C4-2B (cell line): ENCODE measurements around the gene L3MBTL1.

Experiments used
- ZFX ChIP-seq: fragments of 450-650 bp; IDR thresholded peaks from 2 replicates; pipeline ENCODE4 v1.6.1; 2017
- TF ChIP-seq, protein P1 (sequence below): fragments of 450-650 bp; conservative IDR thresholded peaks from 2 replicates; pipeline ENCODE4 v1.5.1; 2017; ENCODE audit warnings: mild to moderate bottlenecking

DNA sequence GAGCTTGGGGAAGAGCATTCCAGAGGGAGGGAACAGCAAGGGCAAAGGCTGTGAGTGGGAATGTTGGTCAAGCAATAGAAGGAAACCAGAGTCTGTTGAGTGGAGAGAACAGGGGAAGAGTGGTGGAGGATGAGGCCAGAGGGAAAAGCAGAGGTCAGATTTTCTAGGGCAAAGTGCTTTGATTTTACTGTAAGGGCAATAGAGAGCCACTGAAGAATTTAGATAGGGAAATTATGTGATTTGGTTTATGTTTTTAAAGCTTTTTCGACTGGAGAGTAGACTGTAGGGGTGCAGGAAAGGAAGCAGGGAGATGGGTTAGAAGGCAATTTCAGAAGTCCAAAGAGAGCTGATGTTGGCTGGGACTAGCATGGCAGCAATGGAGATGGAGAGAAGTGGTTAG lies 4.4 kb downstream of the L3MBTL1 start:
- TF ChIP-seq, protein P1, sequence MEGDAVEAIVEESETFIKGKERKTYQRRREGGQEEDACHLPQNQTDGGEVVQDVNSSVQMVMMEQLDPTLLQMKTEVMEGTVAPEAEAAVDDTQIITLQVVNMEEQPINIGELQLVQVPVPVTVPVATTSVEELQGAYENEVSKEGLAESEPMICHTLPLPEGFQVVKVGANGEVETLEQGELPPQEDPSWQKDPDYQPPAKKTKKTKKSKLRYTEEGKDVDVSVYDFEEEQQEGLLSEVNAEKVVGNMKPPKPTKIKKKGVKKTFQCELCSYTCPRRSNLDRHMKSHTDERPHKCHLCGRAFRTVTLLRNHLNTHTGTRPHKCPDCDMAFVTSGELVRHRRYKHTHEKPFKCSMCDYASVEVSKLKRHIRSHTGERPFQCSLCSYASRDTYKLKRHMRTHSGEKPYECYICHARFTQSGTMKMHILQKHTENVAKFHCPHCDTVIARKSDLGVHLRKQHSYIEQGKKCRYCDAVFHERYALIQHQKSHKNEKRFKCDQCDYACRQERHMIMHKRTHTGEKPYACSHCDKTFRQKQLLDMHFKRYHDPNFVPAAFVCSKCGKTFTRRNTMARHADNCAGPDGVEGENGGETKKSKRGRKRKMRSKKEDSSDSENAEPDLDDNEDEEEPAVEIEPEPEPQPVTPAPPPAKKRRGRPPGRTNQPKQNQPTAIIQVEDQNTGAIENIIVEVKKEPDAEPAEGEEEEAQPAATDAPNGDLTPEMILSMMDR, result no peak
- no peak for TF ChIP-seq ZFX
